GM18502 (cell line): ENCODE measurements around the gene CRTAC1.

Source experiments
- ATAC-seq: cut with Tn5 transposase; IDR thresholded peaks from one replicate; pipeline ENCODE4 v1.9.1; 2021; ENCODE audit warnings: mild to moderate bottlenecking; ENCODE audit not compliant: unreplicated experiment, poor library complexity

Gene CRTAC1

DNA sequence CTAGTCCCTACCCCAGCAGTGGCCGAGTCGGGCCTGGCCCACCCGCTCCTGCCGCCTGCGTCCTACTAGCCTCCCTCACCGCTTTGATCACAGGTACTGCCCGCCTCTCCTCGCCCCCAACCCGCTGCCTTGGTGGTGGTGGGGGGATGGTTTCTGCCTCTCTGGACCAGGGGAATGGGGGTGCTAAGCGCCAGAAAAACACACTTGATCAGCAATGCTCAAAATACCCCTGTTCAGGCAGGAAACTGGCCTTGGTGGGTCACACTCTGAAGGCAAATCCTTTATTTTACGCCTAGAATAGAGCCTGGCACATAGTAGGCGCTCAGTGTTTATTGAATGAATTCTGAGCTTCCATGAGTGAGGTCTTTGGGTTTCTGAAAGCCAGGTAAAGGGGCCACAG, 1.0 kb upstream of the CRTAC1 start:
- ATAC-seq, result no peak

DNA sequence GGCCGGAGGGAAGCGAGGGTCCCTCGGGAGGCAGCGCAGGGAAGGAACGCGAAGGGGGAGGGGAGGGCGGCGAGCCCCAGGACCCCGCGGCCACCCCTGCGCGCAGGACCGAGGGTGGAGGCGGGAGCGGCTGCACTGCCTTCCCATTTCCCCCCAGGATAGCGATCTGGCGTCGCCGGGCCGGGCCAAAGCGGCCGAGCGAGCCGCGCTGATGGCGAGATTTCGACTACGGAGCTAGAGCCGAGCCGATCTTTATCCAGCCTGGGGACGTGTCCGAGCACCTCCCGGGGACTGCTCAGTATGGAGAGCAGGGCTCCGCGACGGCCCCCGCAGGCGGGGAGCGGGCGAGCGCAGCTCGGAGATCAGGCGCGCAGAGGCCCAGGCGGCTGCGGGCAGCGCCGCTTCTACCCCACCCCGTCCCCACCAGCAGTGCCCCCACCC, 590 bp upstream of the CRTAC1 start:
- ATAC-seq, result no peak

DNA sequence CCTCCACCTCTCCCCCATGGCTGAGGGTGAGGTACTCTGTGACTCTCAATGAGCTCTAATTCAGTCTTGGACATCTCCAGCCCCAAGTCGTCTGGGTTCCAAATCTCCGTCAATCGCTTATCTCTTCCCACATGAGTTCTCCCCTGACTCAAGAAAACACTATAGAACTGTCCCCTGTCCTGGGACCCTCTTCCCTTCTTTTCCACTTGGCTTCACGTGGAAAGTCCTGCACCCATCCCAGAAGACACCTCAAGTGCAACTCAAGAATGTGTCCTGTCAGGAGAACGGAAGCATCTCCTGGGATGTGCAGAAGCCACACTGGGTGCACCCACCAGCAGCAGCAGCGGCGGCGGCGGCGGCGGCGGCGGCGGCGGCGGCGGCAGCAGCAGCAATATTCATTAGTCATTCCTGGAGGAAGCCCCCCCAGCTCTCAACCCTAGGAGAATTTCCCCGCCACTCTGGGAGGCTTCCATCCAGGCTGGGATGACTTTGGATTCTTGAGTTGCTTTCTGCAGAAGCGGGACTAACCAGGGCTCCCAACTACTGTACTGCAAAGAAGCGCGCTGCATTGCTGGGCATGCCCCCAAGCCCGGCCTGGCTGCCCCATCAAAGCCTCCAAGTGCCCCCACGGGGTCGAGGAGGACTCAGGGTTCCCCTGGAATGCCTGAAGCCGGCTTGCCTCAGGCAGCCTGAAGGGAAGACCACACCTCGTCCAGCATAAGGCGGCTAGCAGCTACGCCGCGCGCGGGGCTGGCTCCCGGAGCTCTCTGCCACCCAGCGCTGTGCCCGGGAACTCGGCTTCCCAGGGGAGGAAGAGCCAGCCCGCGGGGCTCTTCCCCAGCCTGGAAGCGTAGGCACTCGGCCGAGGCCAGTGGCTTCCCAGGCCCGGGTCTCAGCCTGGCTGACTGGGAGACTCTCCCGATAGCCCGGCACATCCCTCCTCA, 1.0 kb downstream of the CRTAC1 start:
- no peak for ATAC-seq

DNA sequence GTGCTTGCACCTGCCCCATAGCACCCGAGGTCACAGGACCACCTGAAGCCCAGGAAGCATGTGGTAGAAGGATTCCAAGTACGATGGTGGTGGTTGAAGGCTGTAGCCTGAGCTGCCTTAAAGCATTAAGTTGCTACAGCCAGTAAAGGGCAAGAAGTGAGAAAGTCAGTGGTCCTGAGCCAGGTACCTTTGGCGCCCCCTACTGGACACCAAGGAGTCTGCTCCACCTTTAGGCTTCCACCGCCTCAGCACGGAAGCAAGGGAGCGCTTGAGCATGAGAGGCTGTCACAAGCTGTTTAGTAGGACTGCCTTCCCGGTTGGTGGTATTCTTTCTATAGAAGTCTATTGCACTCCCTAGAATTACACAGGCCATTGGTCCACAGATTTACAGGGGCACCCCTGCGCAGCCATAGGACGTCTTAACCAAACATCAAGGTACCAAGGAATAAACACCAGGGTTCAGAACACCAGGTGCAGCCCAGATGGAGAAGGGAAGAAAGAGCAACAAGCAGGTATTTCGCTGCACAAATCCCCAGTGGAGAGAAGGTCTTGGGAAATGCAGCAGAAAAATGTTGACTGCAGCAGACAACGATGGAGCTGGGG, 2.2 kb downstream of the CRTAC1 start:
- ATAC-seq, result no peak

DNA sequence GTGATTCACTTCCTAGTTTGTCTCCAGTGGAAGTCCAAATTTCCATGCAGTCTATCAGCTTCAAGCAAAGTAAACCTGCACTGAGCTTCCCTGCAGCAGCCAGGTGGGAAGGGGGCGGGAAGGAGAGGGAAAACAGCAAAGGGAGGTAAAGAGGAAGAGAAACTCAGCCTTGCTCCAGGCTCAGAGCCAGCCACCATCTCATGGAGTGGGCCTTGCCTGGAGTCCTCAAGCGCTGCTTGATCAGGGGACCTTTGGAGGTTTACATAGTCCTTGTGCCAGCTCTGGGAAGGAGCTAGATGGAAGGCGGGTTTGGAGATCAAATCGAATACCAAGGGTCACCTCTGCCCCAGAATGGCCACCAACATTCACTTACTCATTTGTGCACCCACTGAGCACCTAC, 7.4 kb downstream of the CRTAC1 start:
- ATAC-seq, result no peak

DNA sequence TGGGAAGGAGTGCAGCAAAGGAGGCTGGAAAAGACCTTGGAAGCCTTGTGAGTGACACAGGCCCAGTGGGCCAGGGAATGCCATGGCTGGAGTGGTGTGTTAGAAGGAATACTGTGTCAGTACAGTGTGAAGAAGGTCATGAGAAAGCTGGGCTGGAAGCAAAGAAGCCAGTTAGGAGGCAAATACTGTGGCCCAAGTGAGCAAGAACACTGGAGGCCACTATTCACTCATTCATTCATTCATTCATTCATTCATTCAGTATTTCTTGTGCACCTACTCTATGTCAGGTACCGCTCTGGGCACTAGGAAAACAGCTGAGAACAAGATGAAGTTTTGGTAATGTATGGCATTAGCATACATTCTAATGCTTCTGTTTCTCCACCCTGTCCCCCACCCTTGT, 9.6 kb downstream of the CRTAC1 start:
- no peak for ATAC-seq

DNA sequence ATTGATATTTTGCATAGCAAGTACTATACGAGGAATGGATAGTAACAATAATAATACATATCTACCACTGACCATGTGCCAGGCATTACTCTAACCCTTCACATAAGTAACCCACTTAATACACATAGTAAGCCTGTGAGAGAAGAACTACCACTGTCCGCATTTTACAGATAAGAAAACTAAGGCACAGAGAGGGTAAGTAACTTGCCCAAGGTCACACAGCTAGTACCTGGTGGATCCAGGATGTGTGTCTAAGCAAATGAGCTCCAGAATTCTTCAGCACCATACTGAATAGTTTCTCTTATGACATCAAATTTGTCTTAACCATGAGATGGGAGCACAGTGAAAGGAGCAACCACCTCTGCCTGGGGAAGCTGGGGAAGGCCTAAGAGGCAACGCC, 10.2 kb downstream of the CRTAC1 start:
- no peak for ATAC-seq

DNA sequence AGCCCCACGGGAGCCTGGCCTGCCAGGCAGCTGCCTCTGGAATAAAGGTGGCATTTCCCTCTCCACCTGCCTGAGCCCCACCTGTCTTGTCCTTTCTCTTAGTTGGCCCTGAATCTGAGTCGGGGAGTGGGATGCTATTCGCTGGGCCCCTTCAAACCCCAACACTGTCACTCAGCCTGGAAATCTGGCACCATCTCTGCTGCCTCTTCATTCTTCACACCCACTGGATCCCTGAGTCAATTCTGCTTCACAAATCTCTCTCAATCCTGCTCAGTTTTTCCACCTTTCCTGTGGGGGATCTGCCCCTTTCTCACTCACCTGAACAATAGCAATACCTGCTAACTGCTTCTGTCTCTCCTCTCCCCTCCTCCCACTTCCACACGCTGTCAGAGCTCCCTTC, 10.6 kb downstream of the CRTAC1 start:
- no peak for ATAC-seq

DNA sequence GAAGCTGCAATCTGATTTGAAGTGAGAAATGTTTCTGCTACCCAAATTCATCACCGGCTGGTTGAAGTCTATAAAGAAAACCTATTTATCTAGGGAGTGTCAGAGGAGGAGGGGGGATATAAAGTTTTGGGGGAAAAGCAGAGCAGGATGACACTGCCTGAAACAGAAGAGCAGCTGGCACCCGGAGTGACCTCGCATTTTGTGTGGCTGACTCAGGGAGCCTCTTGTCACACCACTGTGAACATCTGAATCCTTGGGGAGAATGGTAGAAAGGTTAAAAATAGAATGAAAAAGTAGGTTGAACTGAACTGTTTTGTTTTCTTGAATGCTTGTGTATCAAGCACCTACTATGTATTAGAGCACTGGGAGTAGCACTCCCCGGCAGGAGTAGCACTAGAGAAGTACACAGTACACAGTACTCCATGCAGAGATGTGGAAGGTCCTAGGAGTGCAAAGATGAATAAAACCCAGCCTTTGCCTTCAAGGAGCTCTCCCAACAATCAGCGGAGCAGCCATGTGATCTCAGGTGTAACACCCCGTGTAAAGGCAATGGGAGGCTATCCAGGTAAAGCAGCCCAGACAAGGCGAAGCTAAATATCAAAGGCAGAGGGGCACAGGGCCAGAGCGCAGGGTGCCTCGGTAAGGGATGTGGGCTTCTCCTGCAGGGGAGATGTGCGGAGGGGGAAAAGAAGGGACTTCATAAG, 13.5 kb downstream of the CRTAC1 start:
- ATAC-seq, result no peak

DNA sequence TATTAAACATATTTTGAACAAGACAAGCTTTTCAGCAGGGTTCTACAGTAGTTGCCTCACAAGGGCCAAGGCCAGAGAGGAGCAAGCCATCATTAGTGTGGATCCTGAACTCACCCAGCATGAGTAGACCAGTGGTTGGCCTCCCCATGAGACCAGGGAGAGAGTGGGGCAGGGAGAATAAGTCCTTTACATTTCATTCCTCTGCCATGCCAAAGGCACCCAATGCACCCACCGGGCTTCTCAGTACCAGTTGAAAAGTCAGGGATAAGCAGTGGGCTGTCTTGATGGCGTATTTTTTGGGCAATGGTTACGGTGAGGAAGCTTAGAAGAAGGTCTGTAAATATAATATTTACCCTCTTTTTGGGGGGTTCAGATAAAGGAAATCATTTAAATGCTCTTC, 16.6 kb downstream of the CRTAC1 start:
- no peak for ATAC-seq

DNA sequence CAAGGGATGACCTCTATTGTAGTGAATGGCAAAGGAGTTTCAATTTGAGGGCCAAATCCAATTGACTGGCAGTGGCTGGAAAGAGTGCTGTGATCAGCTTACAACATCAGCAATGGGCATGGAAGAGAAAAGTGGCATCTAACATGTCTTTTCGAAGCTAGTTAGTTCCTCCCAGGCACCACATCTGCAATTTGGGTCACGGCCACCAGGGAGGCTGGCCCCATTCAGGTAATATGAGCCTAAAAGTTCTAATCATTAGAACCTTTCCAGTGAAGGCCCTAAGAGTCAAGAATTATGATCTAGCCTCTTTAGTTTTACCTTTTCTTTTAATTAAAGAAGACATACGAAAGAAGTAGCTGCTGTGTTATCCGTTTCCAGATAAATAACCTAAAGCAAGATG, 17.3 kb downstream of the CRTAC1 start:
- no peak for ATAC-seq

DNA sequence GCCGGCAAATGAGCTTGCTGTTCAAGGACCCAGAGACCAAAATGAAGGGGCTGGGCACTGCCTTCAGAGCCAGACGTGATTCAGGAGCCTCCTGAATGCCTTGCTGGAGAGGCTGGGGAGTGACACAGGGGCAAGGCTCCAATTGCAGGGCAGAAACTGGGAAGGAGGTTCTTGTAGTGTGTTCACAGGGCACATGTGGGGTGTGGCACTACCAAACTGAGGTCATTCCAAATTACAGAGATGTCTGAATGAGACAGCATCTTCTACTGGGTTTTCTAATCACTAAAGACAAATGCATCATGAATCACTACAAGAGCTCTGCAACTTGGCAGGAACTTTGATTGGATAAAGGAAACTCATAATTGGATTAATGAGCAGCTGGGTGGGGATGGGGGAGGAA, 17.8 kb downstream of the CRTAC1 start:
- ATAC-seq, result no peak

DNA sequence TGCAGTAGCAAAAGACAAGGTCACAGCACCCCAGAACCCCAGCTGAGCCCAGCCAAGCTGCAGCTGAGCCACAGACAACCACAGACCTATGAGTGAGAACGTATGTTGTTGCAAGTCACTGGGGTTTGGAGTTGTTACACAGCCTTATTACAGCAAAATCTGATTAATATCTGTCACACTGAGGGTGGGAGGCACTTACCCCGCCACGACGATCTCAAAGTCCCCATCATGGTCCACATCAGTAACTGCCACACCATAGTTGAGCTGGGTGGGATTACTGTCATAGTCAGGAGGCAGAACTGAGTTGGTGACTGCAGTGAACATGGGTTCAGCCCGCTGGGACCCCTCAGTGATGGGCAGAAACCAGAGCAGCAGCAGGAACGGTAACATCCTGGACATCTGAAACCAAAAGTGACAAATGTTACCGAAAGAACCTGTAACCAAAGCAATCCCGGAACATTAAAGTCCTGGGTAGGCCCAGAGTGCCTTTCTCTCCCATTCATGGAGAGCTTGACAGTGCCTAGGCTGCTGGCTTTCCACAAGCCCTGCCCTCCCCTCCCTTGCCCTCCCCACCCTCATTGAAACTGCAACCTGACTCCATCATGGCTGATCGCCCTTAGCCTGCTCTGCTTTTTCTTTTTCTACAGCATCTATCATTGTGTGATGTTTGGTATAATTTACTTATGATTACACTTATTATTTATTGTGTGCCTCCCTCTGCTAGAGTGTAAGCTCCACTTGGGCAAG, 19.3 kb downstream of the CRTAC1 start:
- no peak for ATAC-seq

DNA sequence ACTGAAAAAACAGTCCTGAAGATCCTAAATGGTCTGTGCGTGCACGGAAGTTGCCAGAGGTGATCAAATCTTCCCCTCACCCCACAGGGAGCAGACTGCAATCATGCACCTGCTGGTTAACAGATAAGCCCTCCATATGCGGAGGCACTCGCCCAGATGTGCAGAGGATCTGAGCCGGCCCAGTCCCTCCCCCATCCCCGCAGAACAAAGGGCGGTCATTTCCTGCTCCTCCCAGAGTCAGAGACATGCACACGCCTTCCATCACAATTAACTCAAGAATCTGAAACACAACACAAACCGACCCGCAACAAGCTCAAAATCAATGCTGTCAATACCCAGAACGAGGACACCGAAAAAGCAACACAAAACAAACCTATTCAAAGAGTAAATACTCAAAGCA, 24.2 kb downstream of the CRTAC1 start:
- ATAC-seq, result no peak

DNA sequence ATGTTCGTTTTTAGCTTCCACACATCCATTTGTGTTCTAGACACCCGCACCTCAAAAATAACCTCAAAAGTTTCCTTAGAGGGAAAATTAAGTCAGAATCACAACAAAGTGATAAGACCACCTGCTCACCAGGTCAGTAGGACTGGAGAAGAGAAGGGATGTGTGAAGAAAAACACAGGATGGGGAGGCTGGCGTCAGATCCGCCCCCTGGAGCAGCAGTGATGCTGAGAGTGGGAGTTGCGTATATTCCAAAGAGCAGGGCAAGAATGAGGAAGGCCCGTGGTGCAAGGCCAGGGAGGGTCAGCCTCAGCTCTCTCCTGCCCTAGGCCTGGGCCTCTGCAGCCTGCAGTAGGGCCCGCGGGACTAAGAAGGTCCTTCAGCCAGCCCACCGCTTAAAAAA, 28.7 kb downstream of the CRTAC1 start:
- ATAC-seq, result no peak

DNA sequence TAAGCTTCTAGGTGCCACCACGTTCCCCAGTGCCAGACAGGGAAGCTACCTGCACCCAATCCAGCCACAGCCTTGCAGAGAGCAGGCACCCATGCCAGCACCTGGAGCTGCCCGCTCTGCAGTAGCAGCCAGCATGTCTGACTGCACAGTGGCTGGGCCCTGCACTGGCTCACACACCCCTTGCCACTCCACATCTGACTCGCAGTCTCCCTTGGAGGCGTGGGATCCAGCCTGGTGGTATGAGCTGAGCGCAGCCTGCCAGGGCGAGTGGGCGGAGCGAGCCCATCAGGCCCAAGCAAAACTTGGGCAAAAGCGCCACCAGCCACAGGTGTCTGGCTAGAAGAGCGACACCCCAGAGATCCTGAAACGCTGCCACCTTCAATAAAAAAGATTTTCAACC, 30.1 kb downstream of the CRTAC1 start:
- no peak for ATAC-seq

DNA sequence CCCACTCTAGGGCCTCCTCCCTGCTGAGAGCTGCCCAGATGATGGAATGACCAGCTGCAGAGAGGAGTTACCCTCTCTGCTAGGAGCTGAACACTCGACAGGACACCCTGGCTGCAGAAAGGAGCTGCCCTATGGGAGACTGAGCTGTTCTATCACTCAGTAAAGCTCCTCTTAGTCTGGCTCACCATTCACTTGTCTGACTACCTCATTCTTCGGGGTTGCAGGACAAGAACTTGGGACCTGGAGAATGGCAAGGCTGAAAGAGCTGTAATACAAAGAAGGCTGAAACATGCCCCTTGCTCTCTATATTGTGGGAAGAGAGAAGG, 30.5 kb downstream of the CRTAC1 start:
- ATAC-seq, result no peak

DNA sequence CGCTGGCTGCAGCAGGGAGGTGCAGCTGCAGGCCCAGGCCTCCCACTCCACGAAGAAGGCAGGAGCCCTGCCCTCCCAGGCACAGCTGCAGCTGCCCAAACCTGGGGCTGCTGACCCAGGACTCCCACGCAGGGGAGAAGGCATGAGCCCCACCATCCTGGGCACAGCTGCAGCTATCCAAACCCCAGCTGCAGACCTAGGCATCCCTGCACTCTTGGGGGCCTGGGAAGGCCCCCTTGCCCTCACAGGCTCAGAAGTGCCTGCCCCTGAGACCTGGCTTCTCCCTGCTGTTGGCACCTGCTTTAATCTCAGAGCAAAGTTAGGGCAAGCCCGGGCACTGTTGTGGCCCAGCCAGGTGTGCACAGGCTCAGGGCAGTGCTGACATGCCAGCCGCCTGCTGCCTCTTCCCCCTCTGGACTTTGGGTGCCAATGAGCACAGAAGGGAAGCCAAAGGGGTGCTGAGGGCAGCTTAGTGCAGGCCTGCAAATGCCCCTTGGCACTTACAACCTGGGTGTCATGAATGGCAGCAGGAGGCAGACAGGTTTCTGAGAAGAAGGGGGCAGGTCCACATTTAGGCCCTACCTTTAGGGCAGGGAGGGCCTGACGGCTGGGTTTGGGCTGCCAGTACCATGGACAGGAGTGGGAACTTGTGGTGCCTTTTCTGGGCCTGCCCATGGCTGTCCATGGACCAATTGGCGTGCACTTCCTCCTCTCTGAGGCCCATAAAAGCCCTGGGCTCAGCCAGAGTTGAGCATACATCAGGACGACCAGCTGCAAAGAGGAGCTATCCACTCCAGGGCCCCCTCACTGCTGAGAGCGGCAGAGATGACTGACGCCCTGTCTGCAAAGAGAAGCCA, 31.1 kb downstream of the CRTAC1 start:
- ATAC-seq, result no peak

DNA sequence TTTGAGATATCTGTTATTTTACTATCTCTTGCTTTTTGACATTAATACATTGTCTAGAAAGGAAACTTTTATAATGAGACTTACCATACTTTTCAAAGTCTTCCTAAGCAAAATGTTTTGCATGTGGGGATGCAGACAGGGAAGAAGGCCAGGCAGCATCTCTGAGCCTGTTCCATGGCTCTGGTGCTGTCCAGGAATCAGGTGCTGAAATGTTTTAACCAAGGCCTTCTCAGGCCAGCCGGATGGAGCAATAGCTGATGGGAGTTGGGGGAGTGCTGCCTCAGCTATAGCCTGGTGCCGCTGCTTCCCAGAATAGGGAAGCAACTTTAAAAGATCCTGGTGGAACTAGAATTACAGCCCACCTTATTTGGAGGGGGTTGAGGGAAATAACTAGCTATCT, 38.5 kb downstream of the CRTAC1 start:
- ATAC-seq, result no peak

DNA sequence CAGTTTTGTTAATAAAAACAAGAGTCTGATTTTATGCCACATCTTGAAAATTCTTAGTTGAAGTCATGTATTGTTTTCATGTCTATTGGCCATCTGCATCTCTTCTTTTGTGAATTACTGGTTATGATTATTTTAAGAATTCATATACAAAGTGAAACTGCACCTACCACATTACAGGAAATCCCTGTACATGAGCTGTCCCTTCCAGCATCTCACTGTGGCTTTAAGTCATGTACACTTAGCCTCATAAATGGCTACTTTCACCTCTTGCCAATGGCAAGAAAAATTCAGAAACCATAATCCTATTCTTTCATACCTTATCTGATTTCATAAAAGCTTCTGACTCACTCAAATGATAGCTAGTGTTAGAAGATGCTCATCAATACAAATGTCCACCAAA, 48.6 kb downstream of the CRTAC1 start:
- no peak for ATAC-seq
